Muscle layer of duodenum (tissue), 2 donors: ENCODE data around the gene NKIRAS1.

Experiments
- H3K27ac ChIP-seq: one replicate; pipeline ENCODE4 v1.7.0; 2013; ENCODE audit warnings: mild to moderate bottlenecking, low read length
- H3K27me3 ChIP-seq: one replicate; pipeline ENCODE4 v1.7.0; 2013; ENCODE audit warnings: low read depth, mild to moderate bottlenecking, control low read depth, low read length
- H3K36me3 ChIP-seq, 2 donors: one replicate each; pipeline ENCODE4 v1.7.0; 2013; ENCODE audit warnings: low read length in 2 of 2, control low read depth in 1 of 2, mild to moderate bottlenecking in 1 of 2; ENCODE audit not compliant: insufficient read depth in 2 of 2, control insufficient read depth in 1 of 2
- H3K4me1 ChIP-seq, 2 donors: one replicate each; pipeline ENCODE4 v1.7.0; 2013; ENCODE audit warnings: low read length in 2 of 2, mild to moderate bottlenecking in 2 of 2, control low read depth in 1 of 2, moderate library complexity in 1 of 2; ENCODE audit not compliant: insufficient read depth in 2 of 2, control insufficient read depth in 1 of 2
- H3K4me3 ChIP-seq, 2 donors: one replicate each; pipeline ENCODE4 v1.7.0; 2013; ENCODE audit warnings: low read length in 2 of 2, low read depth in 1 of 2, mild to moderate bottlenecking in 1 of 2
- H3K9me3 ChIP-seq, 2 donors: one replicate each; pipeline ENCODE4 v1.7.0; 2013; ENCODE audit warnings: low read length in 2 of 2, control low read depth in 1 of 2, mild to moderate bottlenecking in 1 of 2; ENCODE audit not compliant: control insufficient read depth in 1 of 2
- donor health status: healthy.

NKIRAS1 gene

DNA sequence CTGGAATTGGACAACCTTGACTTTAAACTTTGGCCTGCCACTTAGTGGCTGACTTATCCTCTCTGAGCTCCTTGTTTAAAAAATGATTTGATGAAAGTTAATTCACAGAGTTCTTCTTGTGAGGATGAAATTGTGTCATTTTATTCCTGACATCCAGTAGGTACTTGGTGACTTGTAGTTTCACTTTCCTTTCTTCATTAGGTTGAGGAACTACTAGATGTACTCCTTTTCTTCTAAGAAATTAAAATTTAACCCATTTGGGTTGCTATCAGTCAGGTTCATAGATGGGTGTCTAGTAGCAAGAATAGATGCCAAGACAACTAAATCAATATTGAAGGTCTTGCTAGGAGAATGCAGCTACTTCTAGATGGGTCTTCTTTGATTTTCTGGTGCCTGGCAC is 33.5 kb upstream of the NKIRAS1 start:
- Histone ChIP-seq H3K27ac (peak overlapping the region; percentile 7), H3K36me3 (peaks cover 0 to 8% of the 10 kb centered on the region in 2 donors), H3K27me3 (no peaks in the 10 kb centered on the region), H3K4me3 (peak overlapping the region; percentile 21 to 41), H3K9me3 (no peaks in the 10 kb centered on the region), H3K4me1 (peaks cover 18 to 33% of the 10 kb centered on the region in 2 donors)

DNA sequence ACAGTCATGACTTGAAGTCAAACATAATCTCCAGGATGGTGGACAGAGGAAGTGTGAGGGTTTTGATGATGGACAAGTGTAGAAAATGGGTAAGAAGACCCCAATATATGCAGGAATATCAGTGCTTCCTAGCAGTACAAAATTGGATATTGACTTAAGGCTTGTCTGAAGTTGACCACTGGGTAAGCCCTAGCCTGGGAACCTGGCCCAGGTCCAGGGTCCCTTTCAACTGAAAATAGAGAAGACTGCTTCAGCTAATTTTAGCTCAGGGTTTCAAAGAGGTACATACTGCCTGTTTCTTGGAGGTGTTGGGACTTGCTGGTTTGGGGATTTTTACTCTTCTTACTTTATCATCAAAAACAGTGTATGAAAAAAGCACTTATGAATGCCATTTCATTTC is 33.0 kb upstream of the NKIRAS1 start:
- Histone ChIP-seq H3K4me3 (peak overlapping the region in 1 of 2 donors; percentile 21), H3K27me3 (no peaks in the 10 kb centered on the region), H3K4me1 (peaks cover 18 to 33% of the 10 kb centered on the region in 2 donors), H3K9me3 (no peaks in the 10 kb centered on the region), H3K27ac (peak overlapping the region; percentile 7), H3K36me3 (peaks cover 0 to 5% of the 10 kb centered on the region in 2 donors)

DNA sequence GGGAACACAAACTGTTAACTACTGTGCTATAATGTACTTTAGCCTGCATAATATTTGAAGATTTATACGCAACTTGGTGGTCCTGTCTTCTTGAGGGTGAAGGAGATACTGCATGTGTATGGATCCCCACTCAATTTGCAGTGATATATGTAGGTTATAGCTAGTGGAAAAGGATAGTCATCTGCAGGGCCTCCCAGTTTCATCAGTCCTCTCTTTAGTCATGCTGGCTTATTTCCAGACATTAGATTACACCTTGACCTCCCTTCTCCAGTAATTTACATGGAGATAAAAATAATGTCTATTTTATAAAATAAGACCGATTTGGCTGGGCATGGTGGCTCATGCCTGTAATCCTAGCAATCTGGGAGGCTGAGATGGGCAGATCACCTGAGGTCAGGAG is 32.0 kb upstream of the NKIRAS1 start:
- Histone ChIP-seq H3K36me3 (peaks cover 0 to 3% of the 10 kb centered on the region in 2 donors), H3K27ac (peak overlapping the region; percentile 91), H3K27me3 (no peaks in the 10 kb centered on the region), H3K4me1 (peaks cover 18 to 30% of the 10 kb centered on the region in 2 donors), H3K4me3 (no peak overlapping the region), H3K9me3 (no peaks in the 10 kb centered on the region)

DNA sequence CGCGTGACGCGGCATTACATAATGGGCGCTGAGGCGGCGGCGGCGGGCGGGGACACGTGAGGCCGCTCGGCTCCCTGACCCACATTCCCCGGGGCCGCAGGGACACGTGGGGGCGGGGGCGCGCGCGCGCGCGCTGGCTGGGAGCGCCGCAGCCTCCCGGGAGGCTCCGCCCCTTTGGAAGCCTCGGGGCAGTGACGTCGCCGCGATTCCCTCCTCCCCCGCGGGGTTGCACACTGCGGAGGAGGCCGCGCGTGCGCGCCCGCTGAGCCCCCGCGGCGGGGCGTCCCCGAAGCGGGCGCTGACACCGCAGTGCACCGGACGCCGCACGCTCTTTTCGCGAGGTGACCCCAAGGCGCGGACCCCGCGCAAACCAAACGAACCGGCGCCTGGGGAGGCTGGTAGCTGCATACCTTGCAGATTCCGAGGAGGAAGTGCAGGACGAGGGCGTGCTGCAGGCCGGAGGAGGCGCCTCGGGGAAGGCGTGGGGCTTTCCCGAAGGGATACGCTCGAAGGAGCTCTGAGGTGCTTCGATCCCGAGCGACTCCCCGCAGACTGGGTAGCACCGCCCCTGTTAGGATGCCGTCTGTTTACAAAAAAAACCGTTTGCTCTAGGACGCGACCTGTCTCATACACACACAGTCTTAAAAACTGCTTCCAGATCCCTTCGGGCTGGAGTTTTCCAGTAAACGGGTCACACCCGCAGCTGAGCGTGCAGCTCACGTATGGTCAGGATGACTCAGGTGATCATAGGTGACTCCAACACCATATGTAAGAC is 29.3 kb upstream of the NKIRAS1 start:
- peak overlapping the region; percentile 91 for H3K27ac ChIP-seq
- peaks cover 18 to 21% of the 10 kb centered on the region in 2 donors for H3K4me1 ChIP-seq
- H3K4me3 ChIP-seq: peak overlapping the region; percentile 84 to 85
- H3K9me3 ChIP-seq: no peaks in the 10 kb centered on the region
- peaks cover 0 to 3% of the 10 kb centered on the region in 2 donors for H3K36me3 ChIP-seq
- no peaks in the 10 kb centered on the region for H3K27me3 ChIP-seq

DNA sequence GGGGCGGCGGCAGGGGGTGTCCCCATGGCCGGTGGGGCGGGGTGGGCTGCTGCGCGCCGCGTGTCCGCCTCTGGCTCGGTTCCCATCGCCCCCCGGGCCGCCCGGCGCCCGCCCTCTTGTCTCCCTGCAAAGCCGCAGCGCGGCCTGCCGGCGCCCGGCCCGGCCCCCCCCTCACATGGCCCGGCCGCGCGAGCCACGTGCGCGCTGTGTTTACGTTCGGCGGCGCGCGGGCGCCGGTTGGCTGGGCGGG is 28.8 kb upstream of the NKIRAS1 start:
- Histone ChIP-seq H3K9me3 (no peaks in the 10 kb centered on the region), H3K4me1 (peaks cover 18 to 21% of the 10 kb centered on the region in 2 donors), H3K27me3 (no peaks in the 10 kb centered on the region), H3K27ac (no peak overlapping the region), H3K36me3 (peaks cover 0 to 3% of the 10 kb centered on the region in 2 donors), H3K4me3 (peak overlapping the region in 1 of 2 donors; percentile 84)

DNA sequence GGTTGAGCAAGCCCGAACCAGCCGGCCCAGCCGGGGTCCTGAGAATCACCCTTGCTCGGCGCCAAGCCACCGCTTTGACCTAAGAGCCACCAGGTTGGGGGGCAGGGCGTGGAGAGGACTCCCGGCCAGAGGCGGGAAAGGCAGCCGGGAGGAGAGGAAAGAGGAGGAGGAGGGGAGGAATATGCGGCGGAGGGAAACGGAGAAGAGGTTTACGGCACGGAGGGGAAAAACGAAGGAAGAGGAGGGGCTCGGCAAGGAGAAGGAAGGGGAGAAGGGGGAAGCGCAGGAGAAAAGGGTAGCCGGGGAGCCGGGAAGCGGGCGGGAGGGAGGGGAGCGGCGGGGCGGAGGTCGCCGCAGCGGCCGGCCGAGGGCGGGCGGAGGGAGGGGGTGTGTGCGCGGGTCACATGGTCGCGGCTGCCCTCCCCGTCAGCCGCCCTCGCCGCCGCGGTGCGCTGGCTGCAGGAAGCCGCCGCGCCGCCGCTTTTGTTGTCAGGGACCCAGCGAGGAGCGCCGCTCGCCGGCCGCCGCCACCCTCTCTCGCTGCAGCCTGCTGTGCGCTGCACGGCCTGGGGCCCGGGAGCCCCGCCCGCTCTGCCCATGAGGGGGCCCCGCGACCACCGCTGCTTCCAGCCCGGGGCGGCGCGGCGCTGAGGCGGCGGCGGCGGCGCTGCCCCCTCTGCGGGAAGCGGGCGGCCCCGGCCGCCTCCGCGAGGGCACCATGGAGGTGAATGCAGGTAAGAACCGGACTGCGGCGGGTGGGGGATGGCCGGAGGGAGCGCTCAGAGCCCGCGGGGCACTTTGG is 28.3 kb upstream of the NKIRAS1 start, which contains the start of gene NR1D2:
Gene NR1D2 (plus strand): TSS at position 426 of the 802 bp plus-strand sequence. CDS start 293 bp downstream, at position 719.
- Histone ChIP-seq H3K4me3 (peak within 1 kb of the TSS; percentile 84 to 85), H3K9me3 (no peaks in the 10 kb centered on the region), H3K27me3 (no peaks in the 10 kb centered on the region), H3K4me1 (peaks cover 17% of the 10 kb centered on the region in 2 donors), H3K27ac (peak within 1 kb of the TSS; percentile 91), H3K36me3 (peaks cover 0 to 3% of the 10 kb centered on the region in 2 donors)

DNA sequence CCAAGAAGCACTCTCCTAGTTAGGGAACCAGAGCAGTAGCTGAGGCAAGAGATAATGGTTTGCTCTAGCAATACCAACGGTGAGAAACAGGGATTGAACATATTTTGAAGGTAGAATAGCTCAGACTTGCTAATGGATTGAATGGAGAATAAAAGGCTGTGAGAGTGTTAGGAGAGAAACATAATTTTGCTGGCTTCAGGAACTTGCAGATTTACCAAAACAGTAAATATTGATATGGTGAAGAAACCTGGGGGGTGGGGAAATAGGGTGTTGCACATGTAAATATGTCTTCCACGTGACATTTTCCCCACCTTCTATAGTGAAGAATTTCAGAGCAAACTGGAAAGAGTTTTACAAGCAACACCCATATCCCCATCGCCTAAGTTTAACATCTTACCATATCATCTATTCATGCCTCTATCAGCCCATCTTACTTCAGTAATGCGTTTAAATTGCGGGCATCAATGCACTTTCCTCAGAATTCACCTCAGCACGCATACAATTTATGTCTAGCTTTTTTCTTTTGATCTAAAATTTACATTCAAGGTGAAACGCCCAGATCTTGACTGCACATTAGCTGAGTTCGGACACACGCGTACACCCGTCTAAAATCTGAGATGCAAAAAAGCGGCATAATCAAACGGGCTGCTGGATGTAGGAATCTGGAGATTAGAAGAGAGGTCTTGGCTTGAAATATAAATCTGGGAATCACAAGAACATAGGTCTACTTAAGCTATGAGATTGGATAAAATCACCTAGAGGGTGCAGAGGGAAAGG is 27.4 kb upstream of the NKIRAS1 start:
- Histone ChIP-seq H3K36me3 (peaks cover 0 to 3% of the 10 kb centered on the region in 2 donors), H3K27ac (no peak overlapping the region), H3K4me1 (peaks cover 10 to 13% of the 10 kb centered on the region in 2 donors), H3K27me3 (no peaks in the 10 kb centered on the region), H3K9me3 (no peaks in the 10 kb centered on the region), H3K4me3 (peak overlapping the region in 1 of 2 donors; percentile 28)

DNA sequence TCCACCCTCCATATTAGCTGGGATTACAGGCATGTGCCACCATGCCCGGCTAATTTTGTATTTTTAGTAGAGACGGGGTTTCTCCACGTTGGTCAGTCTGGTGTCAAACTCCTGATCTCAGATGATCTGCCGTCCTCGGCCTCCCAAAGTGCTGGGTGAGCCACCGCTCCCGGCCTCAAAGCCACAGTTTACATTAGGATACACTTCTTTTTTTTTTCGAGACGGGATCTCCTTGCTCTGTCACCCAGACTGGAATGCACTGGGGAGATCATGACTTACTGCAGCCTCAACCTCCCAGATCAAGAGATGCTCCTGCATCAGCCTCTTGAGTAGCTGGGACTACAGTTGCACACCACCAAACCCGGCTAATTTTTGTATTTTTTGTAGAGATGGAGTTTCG is 25.8 kb upstream of the NKIRAS1 start:
- no peaks in the 10 kb centered on the region for H3K9me3 ChIP-seq
- no peaks in the 10 kb centered on the region for H3K27me3 ChIP-seq
- H3K4me3 ChIP-seq: no peak overlapping the region
- H3K4me1 ChIP-seq: peaks cover 7 to 9% of the 10 kb centered on the region in 2 donors
- no peak overlapping the region for H3K27ac ChIP-seq
- no peaks in the 10 kb centered on the region for H3K36me3 ChIP-seq

DNA sequence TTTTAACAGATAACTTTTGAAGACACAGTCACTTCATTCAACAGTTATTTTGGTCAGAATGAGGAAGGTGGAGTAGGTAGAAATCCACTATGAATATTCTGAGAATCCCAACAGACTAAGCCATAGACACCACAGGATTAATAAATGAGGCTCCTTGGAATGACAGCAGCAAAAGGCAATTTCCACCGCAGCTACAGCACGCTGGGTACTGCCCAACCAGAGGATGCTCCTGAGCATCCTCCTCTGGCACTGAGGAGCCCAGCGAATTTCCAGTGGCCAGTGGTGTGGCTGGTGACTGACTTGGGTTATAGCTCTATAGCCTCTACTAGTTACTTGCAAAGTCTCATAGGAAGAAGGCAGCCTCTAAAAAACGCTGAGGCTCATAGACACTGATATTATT is 24.6 kb upstream of the NKIRAS1 start:
- Histone ChIP-seq H3K4me3 (no peak overlapping the region), H3K36me3 (no peaks in the 10 kb centered on the region), H3K27ac (no peak overlapping the region), H3K4me1 (peaks cover 0 to 1% of the 10 kb centered on the region in 2 donors), H3K9me3 (no peaks in the 10 kb centered on the region), H3K27me3 (no peaks in the 10 kb centered on the region)

DNA sequence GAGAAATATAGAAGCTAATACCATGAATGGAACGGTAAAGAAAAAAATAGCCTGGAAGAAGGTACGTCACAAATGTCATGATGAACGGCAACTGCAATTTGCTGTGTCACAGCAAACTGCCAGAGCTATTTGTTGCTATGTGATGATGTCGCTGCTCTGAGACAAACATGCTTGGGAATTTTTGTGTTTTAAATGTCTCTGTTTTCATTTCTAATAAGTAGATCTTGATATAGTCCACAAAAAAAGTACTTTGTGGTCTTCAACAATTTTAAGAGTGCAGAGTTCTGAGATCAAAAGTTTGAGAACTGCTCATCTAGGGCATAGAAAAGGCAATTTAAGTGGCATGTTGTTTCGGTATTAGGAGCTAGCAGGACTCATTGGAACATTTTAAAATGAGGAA is 24.0 kb upstream of the NKIRAS1 start:
- H3K4me1 ChIP-seq: no peaks in the 10 kb centered on the region
- no peaks in the 10 kb centered on the region for H3K27me3 ChIP-seq
- H3K4me3 ChIP-seq: no peak overlapping the region
- no peaks in the 10 kb centered on the region for H3K36me3 ChIP-seq
- no peaks in the 10 kb centered on the region for H3K9me3 ChIP-seq
- no peak overlapping the region for H3K27ac ChIP-seq

DNA sequence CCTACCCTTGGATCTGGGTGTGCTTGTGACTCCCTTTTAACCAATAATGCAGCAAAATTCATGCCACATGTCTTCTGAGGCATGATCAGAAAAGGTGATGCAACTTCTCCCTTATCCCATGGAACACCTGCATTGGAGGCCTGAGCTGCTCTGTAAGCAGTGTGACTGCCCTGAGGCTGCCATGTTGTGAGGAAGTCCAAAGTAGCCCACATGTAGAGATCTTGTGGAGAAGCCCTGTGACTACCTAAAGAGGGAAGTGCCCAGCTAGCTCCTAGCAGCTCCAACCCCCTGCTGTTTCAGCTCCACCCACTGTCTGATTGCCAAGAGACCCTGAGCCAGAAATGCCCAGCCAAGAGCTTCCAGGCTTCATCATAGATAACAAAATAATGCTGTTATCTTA is 21.9 kb upstream of the NKIRAS1 start:
- Histone ChIP-seq H3K27ac (no peak overlapping the region), H3K4me3 (no peak overlapping the region), H3K36me3 (no peaks in the 10 kb centered on the region), H3K27me3 (no peaks in the 10 kb centered on the region), H3K9me3 (no peaks in the 10 kb centered on the region), H3K4me1 (no peaks in the 10 kb centered on the region)
